ENCODE measurements around the gene PCSK2. TPM values are rescaled to one million over a fixed set of nuclear protein-coding genes. Genes with fewer than 3 reads are reported as not detected.
"Not testable (repeated sequence)": the region's sequence is repeated elsewhere in the genome, so short reads cannot be mapped to it uniquely, and the experiment has no call there.

Gene PCSK2
- polyA plus RNA-seq, 1 experiment: not detected

- Histone ChIP-seq H3K9me3 (ENCODE audit: control insufficient read depth, insufficient read depth, low read length) (no peaks in the 10 kb centered on the region), H3K4me3 (ENCODE audit: low read depth, low read length) (no peak overlapping the region), H3K27me3 (ENCODE audit: control insufficient read depth, insufficient read depth, low read length) (no peaks in the 10 kb centered on the region), H3K27ac (ENCODE audit: low read depth, low read length) (no peak overlapping the region)
- DNase-seq (ENCODE audit: low read depth, low spot score): no peak
- ChIA-PET POLR2A (no interaction called here), CTCF (no interaction called here)
- TF ChIP-seq CTCF (IDR thresholded peaks at IDR 0.05; ENCODE audit: low read depth, low read length): no peak
Measured at GRCh38 chr20:17210983-17211382, 15.9 kb upstream of the PCSK2 start.

DNA sequence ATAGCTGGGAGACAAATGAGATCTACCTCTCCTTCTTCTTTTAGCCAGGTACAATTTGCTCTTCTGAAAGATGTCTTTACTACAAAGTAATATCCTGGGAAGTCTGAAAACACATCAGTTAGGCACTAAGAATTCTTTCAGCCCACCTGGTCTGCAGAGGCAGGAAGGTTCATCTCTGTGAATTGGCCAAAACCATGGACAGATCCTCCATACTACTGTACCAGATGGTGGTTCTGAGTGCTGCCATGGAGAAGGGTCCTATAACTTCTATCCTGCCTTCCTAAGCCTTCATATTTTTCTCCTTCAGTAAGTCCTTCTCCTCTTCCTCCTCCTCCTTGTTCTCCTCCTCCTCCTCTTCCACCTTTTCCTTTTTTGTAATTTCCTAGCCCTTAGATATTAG, 11.7 kb upstream of the PCSK2 start:
- CTCF ChIA-PET: no interaction called here
- no peak for DNase-seq (ENCODE audit: low read depth, low spot score)
- Histone ChIP-seq H3K27me3 (ENCODE audit: control insufficient read depth, insufficient read depth, low read length) (no peaks in the 10 kb centered on the region), H3K27ac (ENCODE audit: low read depth, low read length) (no peak overlapping the region), H3K9me3 (ENCODE audit: control insufficient read depth, insufficient read depth, low read length) (no peaks in the 10 kb centered on the region), H3K4me3 (ENCODE audit: low read depth, low read length) (no peak overlapping the region)
- POLR2A ChIA-PET: no interaction called here
- no peak for TF ChIP-seq CTCF (IDR thresholded peaks at IDR 0.05; ENCODE audit: low read depth, low read length)

DNA sequence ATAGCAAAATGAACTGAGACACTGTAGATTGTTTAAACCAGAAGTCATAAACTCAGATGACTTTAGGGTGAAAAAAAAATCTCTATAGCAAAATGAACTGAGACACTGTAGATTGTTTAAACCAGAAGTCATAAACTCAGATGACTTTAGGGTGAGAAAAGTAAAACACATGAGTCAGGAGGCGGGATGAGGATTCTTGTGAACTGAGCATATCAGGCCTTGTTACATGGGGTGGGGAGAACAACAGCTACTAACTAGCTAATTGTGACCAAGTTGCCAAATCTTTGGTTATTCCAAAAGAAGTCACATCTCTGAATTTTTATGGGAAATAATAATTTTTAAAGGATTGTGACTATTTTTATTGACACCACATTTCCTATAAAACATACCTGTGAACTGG, 7.0 kb upstream of the PCSK2 start:
- CTCF ChIA-PET; H3K4me3 ChIP-seq (ENCODE audit: low read depth, low read length); H3K9me3 ChIP-seq (ENCODE audit: control insufficient read depth, insufficient read depth, low read length); H3K27me3 ChIP-seq (ENCODE audit: control insufficient read depth, insufficient read depth, low read length); H3K27ac ChIP-seq (ENCODE audit: low read depth, low read length); DNase-seq (ENCODE audit: low read depth, low spot score); POLR2A ChIA-PET: not testable (repeated sequence)

DNA sequence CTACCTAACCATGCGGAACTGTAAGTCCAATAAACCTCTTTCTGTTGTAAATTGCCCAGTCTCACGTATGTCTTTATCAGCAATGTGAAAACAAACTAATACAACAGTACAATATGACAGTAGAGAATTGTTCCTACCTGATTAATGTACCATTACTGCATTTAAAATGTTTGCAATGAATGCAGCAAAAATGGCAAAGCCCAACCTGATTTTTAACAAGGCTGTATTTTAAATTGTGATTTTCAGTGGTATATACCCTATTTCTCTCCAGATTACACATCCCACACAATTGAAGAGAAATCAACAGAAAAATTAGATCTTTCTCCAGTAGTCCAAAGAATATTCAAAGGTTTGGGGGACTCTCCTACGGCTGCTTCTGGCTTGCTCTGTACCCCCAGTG, 3.3 kb upstream of the PCSK2 start:
- peaks cover 18% of the 10 kb centered on the region for H3K27me3 ChIP-seq (ENCODE audit: control insufficient read depth, insufficient read depth, low read length)
- TF ChIP-seq CTCF (IDR thresholded peaks at IDR 0.05; ENCODE audit: low read depth, low read length): no peak
- no peak overlapping the region for H3K4me3 ChIP-seq (ENCODE audit: low read depth, low read length)
- H3K9me3 ChIP-seq (ENCODE audit: control insufficient read depth, insufficient read depth, low read length): no peaks in the 10 kb centered on the region; the same call in 1 of the 2 replicates
- DNase-seq (ENCODE audit: low read depth, low spot score): no peak
- CTCF ChIA-PET: no interaction called here
- POLR2A ChIA-PET: no interaction called here
- H3K27ac ChIP-seq (ENCODE audit: low read depth, low read length): no peak overlapping the region

DNA sequence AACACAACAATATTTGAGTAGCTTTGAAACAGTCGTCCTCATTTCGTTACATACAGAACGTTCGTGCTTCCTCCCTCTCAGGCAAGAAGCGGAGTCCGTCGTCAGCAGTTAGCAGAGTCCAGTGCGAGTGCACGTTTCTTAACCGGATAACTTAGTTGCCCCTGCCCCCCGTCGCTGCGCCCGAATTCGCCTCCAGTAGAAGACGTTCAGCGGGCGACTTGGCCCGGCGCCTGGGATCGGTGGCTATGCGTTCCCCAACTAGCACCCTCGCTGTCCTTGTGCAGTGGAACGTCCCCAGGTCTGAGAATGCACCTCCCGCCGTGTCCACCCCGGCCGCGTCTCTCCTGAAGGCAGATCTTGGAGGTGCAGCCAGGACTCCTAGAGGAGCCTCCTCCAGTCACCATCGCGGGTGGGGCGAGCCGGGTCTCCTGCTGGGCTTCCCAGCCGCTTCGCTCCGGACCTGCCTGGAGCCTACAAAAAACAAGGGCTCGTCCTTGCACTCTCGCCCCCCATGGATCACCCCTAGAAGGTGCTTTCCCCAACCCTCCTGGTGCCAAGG, 910 bp upstream of the PCSK2 start:
- Histone ChIP-seq H3K27ac (ENCODE audit: low read depth, low read length) (no peak overlapping the region), H3K9me3 (ENCODE audit: control insufficient read depth, insufficient read depth, low read length) (no peaks in the 10 kb centered on the region; the same call in 1 of the 2 replicates), H3K4me3 (ENCODE audit: low read depth, low read length) (peak overlapping the region; percentile 41), H3K27me3 (ENCODE audit: control insufficient read depth, insufficient read depth, low read length) (peaks cover 20% of the 10 kb centered on the region)
- DNase-seq (ENCODE audit: low read depth, low spot score): no peak
- POLR2A ChIA-PET: no interaction called here
- TF ChIP-seq CTCF (IDR thresholded peaks at IDR 0.05; ENCODE audit: low read depth, low read length): no peak
- CTCF ChIA-PET: interaction anchor here (0.6 to 1.7 kb wide), 4 partner anchors 388 to 424 kb away, joined by 3 to 12 read pairs (median 3); no protein-coding TSS in a partner anchor

DNA sequence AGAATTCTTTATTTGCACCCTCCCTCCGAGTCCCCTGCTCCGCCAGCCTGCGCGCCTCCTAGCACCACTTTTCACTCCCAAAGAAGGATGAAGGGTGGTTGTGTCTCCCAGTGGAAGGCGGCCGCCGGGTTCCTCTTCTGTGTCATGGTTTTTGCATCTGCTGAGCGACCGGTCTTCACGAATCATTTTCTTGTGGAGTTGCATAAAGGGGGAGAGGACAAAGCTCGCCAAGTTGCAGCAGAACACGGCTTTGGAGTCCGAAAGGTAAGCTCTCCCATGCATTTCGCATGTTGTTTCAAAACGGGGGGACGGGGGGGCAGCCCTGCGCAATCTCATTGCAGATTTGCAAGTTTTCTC, 357 bp downstream of the PCSK2 start:
- Histone ChIP-seq H3K27ac (ENCODE audit: low read depth, low read length) (no peak overlapping the region), H3K9me3 (ENCODE audit: control insufficient read depth, insufficient read depth, low read length) (no peaks in the 10 kb centered on the region; the same call in 1 of the 2 replicates), H3K27me3 (ENCODE audit: control insufficient read depth, insufficient read depth, low read length) (peaks cover 20% of the 10 kb centered on the region), H3K4me3 (ENCODE audit: low read depth, low read length) (no peak overlapping the region)
- ChIA-PET CTCF (no interaction called here), POLR2A (interaction anchor here (0.6 kb wide), 1 partner anchor 423 kb away, joined by 3 read pairs; no protein-coding TSS in a partner anchor)
- no peak for DNase-seq (ENCODE audit: low read depth, low spot score)
- TF ChIP-seq CTCF (IDR thresholded peaks at IDR 0.05; ENCODE audit: low read depth, low read length): no peak
